GM12878 (cell line): ENCODE data around the gene TREML1. TPM values are rescaled to one million over a fixed set of nuclear protein-coding genes. Genes with fewer than 3 reads are reported as not detected.

Source experiments
- ATAC-seq: fragments of 200-7000 bp; cut with Tn5 transposase; 3 replicates; pipeline ENCODE4 v1.9.1; 2020; ENCODE audit warnings: mild to moderate bottlenecking, moderate library complexity
- BruUV-seq: library from RNA; stranded (reverse); fragments of 400-500 nt; replicated peaks from 2 replicates; lab custom pipeline; 2021; lab: Mats Ljungman, UMichigan
- CTCF ChIA-PET: fragments of 300-600 bp; sonication (Branson Sonifier 250); formaldehyde crosslinking; extraction: SDS; loops from one replicate; lab custom pipeline; 2021; ENCODE audit warnings: inconsistent platforms; lab: Yijun Ruan, JAX
- POLR2A ChIA-PET: fragments of 350-600 bp; formaldehyde crosslinking; extraction: SDS; loops from one replicate; lab custom pipeline; 2021; ENCODE audit warnings: inconsistent platforms; lab: Charles Lee
- RAD21 ChIA-PET: fragments of 300-600 bp; sonication (Branson Sonifier 250); formaldehyde crosslinking; loops from one replicate; lab custom pipeline; 2023; ENCODE audit warnings: antibody characterized with exemption; ENCODE audit not compliant: unreplicated experiment; lab: Charles Lee
- SMC1A ChIA-PET: fragments of 300-600 bp; sonication (Branson Sonifier 250); formaldehyde crosslinking; loops from one replicate; lab custom pipeline; 2023; ENCODE audit not compliant: unreplicated experiment, uncharacterized antibody; lab: Charles Lee
- DNase-seq: peaks from one replicate; pipeline ENCODE4 v3.0.0-alpha.2; 2011; ENCODE audit warnings: low read depth, low spot score
- FAIRE-seq: peaks from 3 replicates; lab custom pipeline; 2011; peaks lifted over from hg19 to GRCh38; lab: Jason Lieb, UNC
- H2AFZ ChIP-seq: 2 replicates; pipeline ENCODE4 v1.6.0; 2011; ENCODE audit warnings: low read depth, low read length, control low read depth; ENCODE audit not compliant: control insufficient read depth
- H3K27ac ChIP-seq: 2 replicates; pipeline ENCODE4 v1.5.1; 2011; ENCODE audit warnings: control low read depth; ENCODE audit not compliant: control insufficient read depth, insufficient read depth
- H3K27me3 ChIP-seq, 2 experiments: replicated peaks in 1 of 2; 2 replicates each; pipeline versions ENCODE4 v1.6.0 to v1.6.1; 2011; ENCODE audit warnings: low read length in 1 of 2; ENCODE audit not compliant: control insufficient read depth in 2 of 2, insufficient read depth in 2 of 2
- H3K36me3 ChIP-seq, 2 experiments: 2 replicates each; pipeline ENCODE4 v1.5.1; 2011; ENCODE audit warnings: low read length in 1 of 2; ENCODE audit not compliant: control insufficient read depth in 2 of 2, insufficient read depth in 2 of 2
- H3K4me1 ChIP-seq: 2 replicates; pipeline ENCODE4 v1.6.1; 2011; ENCODE audit warnings: mild to moderate bottlenecking, low read length, moderate library complexity, mixed read lengths; ENCODE audit not compliant: control insufficient read depth, insufficient read depth
- H3K4me2 ChIP-seq: 2 replicates; pipeline ENCODE4 v1.6.0; 2011; ENCODE audit warnings: control low read depth; ENCODE audit not compliant: control insufficient read depth, insufficient read depth
- H3K4me3 ChIP-seq: fragments of 200-600 bp; sonication (generic); 2 replicates; pipeline ENCODE4 v1.5.1; 2016
- H3K79me2 ChIP-seq: 2 replicates; pipeline ENCODE4 v1.6.0; 2011; ENCODE audit warnings: low read length; ENCODE audit not compliant: control insufficient read depth, insufficient read depth
- H3K9ac ChIP-seq: 2 replicates; pipeline ENCODE4 v1.8.0; 2011; ENCODE audit warnings: low read length, control low read depth, mixed read lengths; ENCODE audit not compliant: control insufficient read depth, insufficient read depth
- H3K9me3 ChIP-seq: replicated peaks from 3 replicates; pipeline ENCODE4 v1.5.1; 2011; ENCODE audit warnings: mild to moderate bottlenecking, low read length; ENCODE audit not compliant: control insufficient read depth, insufficient read depth
- H4K20me1 ChIP-seq: 2 replicates; pipeline ENCODE4 v1.6.0; 2011; ENCODE audit not compliant: control insufficient read depth, insufficient read depth
- ASH2L ChIP-seq: fragments of 300-600, 200-600 bp; sonication (generic); IDR thresholded peaks from 2 replicates; pipeline ENCODE4 v1.6.1; 2017; ENCODE audit warnings: low read depth, mild to moderate bottlenecking, borderline replicate concordance
- ATF2 ChIP-seq: IDR thresholded peaks from 2 replicates; pipeline ENCODE4 v1.6.1; 2012; ENCODE audit warnings: low read length, inconsistent platforms
- BCL11A ChIP-seq: IDR thresholded peaks from 2 replicates; pipeline ENCODE4 v1.6.1; 2011; ENCODE audit warnings: low read depth, low read length
- CUX1 ChIP-seq: IDR thresholded peaks from 2 replicates; pipeline ENCODE4 v1.6.1; 2012; ENCODE audit warnings: improper control_type of control experiment, low read depth, low read length; ENCODE audit not compliant: insufficient replicate concordance
- E2F4 ChIP-seq: IDR thresholded peaks from 2 replicates; pipeline ENCODE4 v1.6.1; 2012; ENCODE audit warnings: low read depth, low read length, improper control_type of control experiment
- ESRRA ChIP-seq: IDR thresholded peaks from 2 replicates; pipeline ENCODE4 v1.6.1; 2012; ENCODE audit warnings: mild to moderate bottlenecking, low read length, improper control_type of control experiment
- IRF3 ChIP-seq: fragments of 450-650 bp; IDR thresholded peaks from 2 replicates; pipeline ENCODE4 v1.6.1; 2014; ENCODE audit warnings: mild to moderate bottlenecking
- MAX ChIP-seq: IDR thresholded peaks from 2 replicates; pipeline ENCODE4 v1.6.1; 2012; ENCODE audit warnings: low read depth, low read length, improper control_type of control experiment
- NFYB ChIP-seq: IDR thresholded peaks from 2 replicates; pipeline ENCODE4 v1.6.1; 2011; ENCODE audit warnings: low read depth, mild to moderate bottlenecking, low read length, improper control_type of control experiment, moderate library complexity; ENCODE audit not compliant: insufficient read depth
- PBX3 ChIP-seq: IDR thresholded peaks from 2 replicates; pipeline ENCODE4 v1.6.1; 2011; ENCODE audit warnings: mild to moderate bottlenecking, low read depth, low read length, moderate library complexity; ENCODE audit not compliant: insufficient replicate concordance
- PML ChIP-seq: IDR thresholded peaks from 2 replicates; pipeline ENCODE4 v1.6.1; 2012; ENCODE audit warnings: low read length, inconsistent platforms
- SMAD5 ChIP-seq: IDR thresholded peaks from 2 replicates; pipeline ENCODE4 v1.6.1; 2016; ENCODE audit warnings: antibody characterized with exemption, low read depth
- TAF1 ChIP-seq: IDR thresholded peaks from 2 replicates; pipeline ENCODE4 v1.6.1; 2011; ENCODE audit warnings: mild to moderate bottlenecking, low read depth, low read length, borderline replicate concordance
- YBX1 ChIP-seq: fragments of 450-650 bp; IDR thresholded peaks from 2 replicates; pipeline ENCODE4 v1.6.1; 2016; ENCODE audit warnings: antibody characterized with exemption
- WGBS: methylation state at CpG from one replicate; pipeline ENCODE4 v1.1.6; 2016; ENCODE audit warnings: low lambda C conversion rate; ENCODE audit not compliant: insufficient replicate concordance, insufficient coverage; ENCODE audit errors: missing lambda C conversion rate; 5-methylcytosine and 5-hydroxymethylcytosine counted together
- in situ Hi-C: fragments of 300-500 bp; cut with MboI; formaldehyde crosslinking; loops from 9 replicates; pipeline ENCODE4 v1.14.3; 2018; ENCODE audit warnings: mixed read lengths
- intact Hi-C: fragments of 100-400 bp; cut with micrococcal nuclease; formaldehyde crosslinking; loops from one replicate; pipeline ENCODE4 v1.14.2; 2022; ENCODE audit not compliant: unreplicated experiment
- polyA plus RNA-seq, 11 experiments: library from polyadenylated mRNA; depleted of rRNA in 4 of 11; unstranded in 6 of 11; stranded (reverse) in 5 of 11; fragments of >200 nt; fragmentation: Nextera tagmentation in 4 of 11; fragmentation: Illumina TruSeq in 1 of 11; extraction: Ambion mirVana in 4 of 11; extraction: Trizol in 1 of 11; gene quantifications; 1 replicate in 1 of 11; 2 replicates in 10 of 11; pipeline versions ENCODE4 v1.2.1 to v1.2.3, GENCODE V29; 2011 to 2016; ENCODE audit warnings: inconsistent platforms in 2 of 11, missing spikeins in 2 of 11, low read depth in 1 of 11
- total RNA-seq, 4 experiments: library from RNA; depleted of rRNA in 3 of 4; stranded (reverse); fragments of >200 nt in 3 of 4; fragmentation: Illumina TruSeq in 1 of 4; extraction: Trizol in 1 of 4; gene quantifications; 2 replicates each; pipeline versions ENCODE4 v1.2.1 to v1.2.3, GENCODE V29; 2013 to 2021

The TREML1 gene
- total and polyA plus RNA-seq, 10 of the 15 experiments (the other 5 are each of a cell fraction or from before 2014, with no cell fraction given): 0.21 TPM; not detected in 9

- BruUV-seq: no TSS peak
- DNase-seq (no peak), FAIRE-seq (no peak)
- WGBS: 58% methylated on average over 2 of the region's 2 CpGs
- Histone ChIP-seq H3K9me3 (no peaks in the 10 kb centered on the region), H3K4me1 (no peaks in the 10 kb centered on the region), H3K4me2 (no peak overlapping the region), H3K36me3 (no peaks in the 10 kb centered on the region), H3K79me2 (no peaks in the 10 kb centered on the region), H4K20me1 (no peaks in the 10 kb centered on the region), H2AFZ (no peak overlapping the region), H3K9ac (no peak overlapping the region), H3K27ac (no peak overlapping the region)
- SMC1A ChIA-PET: interaction anchor here (1.3 to 1.8 kb wide), 4 partner anchors 10 to 191 kb away, joined by 3 to 5 read pairs (median 4); no protein-coding TSS in a partner anchor
- RAD21 ChIA-PET: interaction anchor here (2.0 kb wide), 1 partner anchor 22 kb away, joined by 5 read pairs; no protein-coding TSS in a partner anchor
- POLR2A ChIA-PET: no interaction called here
- CTCF ChIA-PET: interaction anchor here (0.8 to 1.5 kb wide), 4 partner anchors 9 to 101 kb away, joined by 4 to 5 read pairs (median 4); no protein-coding TSS in a partner anchor
- in situ Hi-C loops (no loop called here), intact Hi-C loops (no loop called here)
- TF ChIP-seq PML: no peak
- TF ChIP-seq ESRRA: no peak
- no peak for TF ChIP-seq PBX3
- TF ChIP-seq MAX: no peak
- TF ChIP-seq IRF3: no peak
- TF ChIP-seq E2F4: no peak
- no peak for TF ChIP-seq TAF1
- no peak for TF ChIP-seq ATF2
- TF ChIP-seq YBX1: no peak
- TF ChIP-seq ASH2L: no peak
- no peak for TF ChIP-seq BCL11A
- TF ChIP-seq SMAD5: no peak
- TF ChIP-seq NFYB: no peak
- TF ChIP-seq CUX1: no peak
- TF ChIP-seq, all 136 proteins: peak for 0
- Histone ChIP-seq H3K27me3 (no peaks in the 10 kb centered on the region), H3K4me3 (no peak overlapping the region)
- no peak for ATAC-seq
Measured at GRCh38 chr6:41177695-41178094, 23.5 kb upstream of the TREML1 start.
